GM12874 (cell line): ENCODE measurements around the gene C1orf159.

Source experiments
- TF ChIP-seq, protein P1 (sequence below): IDR thresholded peaks from 2 replicates; pipeline ENCODE4 v1.5.1; 2011; ENCODE audit warnings: low read depth, mild to moderate bottlenecking, control low read depth, low read length, moderate library complexity; ENCODE audit not compliant: insufficient read depth

C1orf159 gene

DNA sequence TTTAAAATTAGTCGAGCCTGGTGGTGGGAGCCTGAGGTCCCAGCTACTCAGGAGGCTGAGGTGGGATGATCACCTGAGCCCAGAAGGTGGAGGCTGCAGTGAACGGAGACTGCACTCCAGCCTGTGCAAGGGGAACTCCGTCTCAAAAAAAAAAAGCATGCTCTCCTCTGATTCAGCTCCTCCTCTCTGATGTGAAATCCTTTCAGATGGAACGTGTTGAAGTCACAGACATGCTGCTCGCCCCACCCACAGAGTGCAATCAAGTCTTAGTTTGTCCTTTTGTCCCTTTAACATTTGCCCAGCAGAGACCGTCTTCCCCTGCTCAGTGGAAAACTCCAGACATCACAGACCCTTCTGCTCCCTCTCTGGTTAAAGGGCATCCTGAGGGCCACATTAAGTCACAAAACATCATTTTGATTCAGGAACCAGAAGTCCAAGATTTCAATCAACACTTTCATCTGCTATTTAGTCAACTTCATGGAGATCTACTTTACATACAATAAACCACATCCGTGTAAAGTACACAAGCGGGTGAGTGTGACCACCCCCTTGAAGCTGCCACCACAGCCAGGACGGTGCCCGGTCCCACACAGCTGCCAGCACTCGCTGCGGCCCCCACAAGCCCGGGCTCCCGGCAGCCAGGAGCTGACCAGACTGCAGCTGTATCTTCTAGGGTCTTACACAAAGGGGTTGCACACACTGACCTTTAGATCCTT, 22.8 kb downstream of the C1orf159 start:
- TF ChIP-seq, protein P1, sequence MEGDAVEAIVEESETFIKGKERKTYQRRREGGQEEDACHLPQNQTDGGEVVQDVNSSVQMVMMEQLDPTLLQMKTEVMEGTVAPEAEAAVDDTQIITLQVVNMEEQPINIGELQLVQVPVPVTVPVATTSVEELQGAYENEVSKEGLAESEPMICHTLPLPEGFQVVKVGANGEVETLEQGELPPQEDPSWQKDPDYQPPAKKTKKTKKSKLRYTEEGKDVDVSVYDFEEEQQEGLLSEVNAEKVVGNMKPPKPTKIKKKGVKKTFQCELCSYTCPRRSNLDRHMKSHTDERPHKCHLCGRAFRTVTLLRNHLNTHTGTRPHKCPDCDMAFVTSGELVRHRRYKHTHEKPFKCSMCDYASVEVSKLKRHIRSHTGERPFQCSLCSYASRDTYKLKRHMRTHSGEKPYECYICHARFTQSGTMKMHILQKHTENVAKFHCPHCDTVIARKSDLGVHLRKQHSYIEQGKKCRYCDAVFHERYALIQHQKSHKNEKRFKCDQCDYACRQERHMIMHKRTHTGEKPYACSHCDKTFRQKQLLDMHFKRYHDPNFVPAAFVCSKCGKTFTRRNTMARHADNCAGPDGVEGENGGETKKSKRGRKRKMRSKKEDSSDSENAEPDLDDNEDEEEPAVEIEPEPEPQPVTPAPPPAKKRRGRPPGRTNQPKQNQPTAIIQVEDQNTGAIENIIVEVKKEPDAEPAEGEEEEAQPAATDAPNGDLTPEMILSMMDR, result no peak

DNA sequence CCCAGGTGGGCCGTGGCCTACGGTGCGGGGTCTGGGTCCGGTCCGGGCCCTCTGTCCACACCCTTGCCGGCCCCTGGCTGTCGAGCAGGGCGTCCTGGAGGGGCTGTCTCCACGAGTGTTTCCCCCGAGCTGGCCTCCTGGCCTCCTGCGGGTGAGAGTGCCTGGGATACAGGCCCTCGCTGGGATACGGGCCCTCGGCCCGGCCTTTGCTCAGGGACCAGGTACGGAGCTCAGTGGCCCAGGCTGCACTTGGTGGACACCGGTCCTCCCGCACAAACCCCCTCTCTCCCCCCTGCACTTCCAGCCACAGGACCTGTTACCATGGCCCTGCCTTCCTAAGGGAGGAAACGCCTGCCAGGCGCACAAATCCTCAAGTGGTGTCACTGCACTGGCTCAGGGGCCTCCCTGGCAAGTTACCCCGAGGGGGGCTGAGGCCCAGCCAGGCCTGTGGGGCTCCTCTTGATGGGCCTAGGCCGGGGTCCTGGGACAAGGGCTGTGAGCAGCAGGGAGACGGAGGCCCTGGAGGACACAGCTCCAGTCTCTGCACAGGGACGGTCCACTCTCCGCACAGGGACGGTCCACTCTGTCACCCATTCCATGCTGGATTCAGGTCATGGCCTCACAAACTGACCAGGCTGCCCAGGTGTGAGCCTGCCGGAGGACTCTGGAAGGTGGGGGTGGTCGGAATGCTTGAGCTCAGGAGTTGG, 23.6 kb downstream of the C1orf159 start:
- TF ChIP-seq, protein P1, result no peak

DNA sequence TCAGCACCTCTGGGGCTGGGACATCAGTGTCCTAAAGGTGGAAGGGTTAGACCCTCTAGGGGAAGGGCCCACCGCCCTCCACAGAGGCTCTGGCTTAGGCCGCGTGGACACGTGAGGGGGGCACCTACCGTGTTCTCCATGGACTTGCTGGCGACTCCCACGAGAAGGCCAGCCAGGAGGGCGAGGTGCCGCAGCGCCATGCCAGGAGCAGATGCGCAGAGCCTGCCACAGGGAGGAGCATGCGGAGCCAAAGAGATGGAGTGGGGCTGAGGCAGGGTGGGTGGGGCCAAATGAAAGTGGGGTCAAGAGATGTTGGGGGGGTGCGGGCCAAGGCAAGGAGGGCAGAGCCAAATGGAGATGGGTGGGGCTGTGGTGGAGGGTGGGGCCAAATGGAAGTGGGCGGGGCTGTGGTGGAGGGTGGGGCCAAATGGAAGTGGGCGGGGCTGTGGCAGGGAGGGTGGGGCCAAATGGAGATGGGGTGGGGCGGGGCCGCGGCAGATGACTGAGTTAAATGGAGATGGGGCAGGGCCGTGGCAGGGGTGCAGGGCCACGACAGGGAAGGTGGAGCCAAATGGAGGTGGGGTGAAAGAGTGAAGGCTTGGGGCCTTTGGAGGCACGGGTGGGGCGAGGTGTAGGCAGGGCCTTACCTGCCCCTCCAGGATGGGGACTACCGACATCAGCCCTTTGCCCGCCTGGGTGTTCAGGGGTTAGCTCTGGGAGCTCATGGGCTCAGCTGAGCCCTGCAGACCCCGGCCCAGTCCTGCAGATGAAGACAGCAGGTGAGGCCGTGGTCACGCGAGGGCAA, 24.3 kb downstream of the C1orf159 start:
- TF ChIP-seq, protein P1, result no peak

DNA sequence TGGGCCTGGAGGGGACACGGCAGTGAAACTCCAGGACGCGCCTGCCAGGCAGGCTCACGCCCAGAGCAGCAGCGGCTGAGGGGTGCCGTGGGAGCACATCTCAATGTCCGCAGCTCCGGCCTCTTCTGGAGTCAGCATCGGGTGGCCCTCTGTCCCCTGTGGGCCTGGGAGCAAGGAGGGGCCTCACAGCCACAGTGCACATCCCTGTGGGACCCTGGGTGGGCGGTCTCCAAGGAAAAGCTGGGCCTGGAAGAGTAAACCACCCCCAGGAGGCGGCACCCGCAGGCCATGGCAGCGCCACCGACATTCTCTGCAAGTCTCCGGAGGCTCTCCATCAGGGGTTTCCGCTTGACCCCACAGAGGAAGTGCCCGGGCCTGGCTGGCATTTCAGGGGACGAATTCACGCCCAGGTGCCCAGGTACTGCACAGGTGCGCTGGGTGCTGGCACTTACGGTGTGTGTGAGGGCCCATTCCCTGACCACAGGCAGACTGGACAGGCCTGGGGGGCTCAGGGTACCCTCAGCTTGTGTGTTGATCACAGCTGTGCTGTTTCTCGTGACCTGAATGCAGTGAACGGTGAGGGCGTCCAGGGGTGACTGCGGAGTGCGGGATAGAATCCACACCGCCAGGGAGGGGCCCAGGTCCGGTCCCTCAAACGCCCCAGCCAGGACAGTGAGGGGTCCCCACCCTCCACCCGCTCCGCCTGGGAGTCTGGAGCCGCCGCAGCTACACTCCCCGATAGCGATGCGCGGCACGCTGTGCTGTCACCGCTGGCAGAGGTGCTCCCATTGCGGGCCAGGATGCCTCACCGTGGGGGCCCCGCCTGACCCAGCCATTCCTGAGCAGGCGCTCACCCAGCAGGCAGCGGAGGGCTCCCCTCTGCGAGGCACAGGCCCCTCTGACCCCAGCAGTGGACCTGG, 25.2 kb downstream of the C1orf159 start:
- TF ChIP-seq, protein P1, result no peak

DNA sequence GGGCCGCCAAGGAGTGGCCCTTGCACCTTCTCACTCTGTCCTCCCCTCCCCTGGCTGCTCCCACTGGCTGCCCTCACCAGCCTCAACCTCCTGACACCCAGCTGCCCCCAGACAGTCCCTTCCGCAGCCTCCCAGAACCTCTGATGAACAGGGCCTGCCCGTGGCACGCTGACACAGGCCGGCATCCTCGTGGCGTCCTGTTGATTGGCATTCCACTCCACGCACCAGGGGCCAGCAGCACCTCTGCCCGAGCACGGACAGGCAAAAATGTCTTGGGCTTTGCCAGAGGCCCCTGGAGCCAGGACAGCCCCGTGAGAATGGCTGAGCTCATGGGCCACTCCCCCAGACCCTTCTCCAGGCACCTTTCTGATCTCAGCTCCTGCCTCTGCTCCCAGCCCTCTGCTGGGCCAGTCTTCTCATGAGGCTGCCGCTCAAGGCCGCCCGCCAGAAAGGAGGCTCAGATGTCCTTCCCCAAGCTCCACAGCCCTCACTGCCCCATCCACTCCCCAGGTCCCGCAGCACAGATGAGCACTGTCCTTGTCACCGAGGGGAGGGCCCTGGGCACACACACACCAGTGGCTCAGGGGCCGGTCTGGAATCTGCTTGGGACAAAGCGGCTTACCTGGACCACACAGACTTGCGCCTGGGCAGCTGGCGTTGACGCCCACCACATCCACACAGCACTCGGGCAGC, 26.0 kb downstream of the C1orf159 start:
- TF ChIP-seq, protein P1, result no peak

DNA sequence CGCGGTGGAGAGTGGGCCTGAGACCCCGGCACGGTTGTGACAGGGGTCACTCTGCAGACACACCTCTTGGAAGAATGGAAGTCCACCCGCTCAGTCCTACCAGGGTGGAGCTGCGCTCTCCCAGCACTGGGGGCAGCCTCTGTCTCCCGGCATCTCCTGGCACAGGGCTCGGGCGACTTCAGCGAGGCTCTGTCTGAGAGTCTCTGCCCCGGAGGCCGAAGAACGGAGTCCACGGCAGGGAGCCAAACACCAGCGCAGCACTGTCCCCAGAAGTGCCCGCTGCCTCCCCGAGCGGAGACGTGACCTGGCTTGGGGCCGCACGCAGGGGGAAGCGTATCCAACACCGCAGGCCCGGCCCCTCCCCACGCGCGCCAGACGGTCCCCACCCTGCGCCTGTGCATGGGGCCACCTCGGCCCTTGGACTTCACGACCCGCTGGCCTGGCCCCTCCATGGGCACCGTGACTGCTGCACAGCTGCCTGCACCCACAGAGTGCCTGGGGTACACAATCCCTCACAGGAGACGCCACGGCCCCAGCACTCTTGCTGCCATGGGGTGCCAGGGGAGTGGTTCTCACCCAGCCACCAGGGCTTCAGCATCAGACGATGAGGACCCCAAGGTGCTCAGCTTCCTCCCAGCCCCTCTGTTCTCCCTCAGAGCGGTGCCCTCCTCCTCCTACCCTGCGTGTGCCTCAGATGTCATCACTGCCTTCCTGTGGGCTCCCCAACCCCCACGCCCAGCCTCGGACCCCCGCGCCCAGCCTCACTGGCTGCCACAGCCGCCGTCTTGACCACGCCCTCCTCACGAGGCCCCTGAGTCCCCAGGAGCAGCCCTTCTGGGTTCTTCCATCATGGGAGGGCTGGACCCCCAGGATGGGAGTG, 26.8 kb downstream of the C1orf159 start:
- TF ChIP-seq, protein P1, result no peak
